ENCODE data around the gene SLC5A11.

- TF ChIP-seq CTCF (IDR thresholded peaks at IDR 0.05) (no peak), EP300 (IDR thresholded peaks at IDR 0.05) (no peak), POLR2AphosphoS5 (IDR thresholded peaks at IDR 0.05) (no peak), POLR2A (IDR thresholded peaks at IDR 0.05; ENCODE audit: low read depth) (no peak)
These were observed 9.9 kb downstream of the SLC5A11 start for GRCh38 chr16:24855678-24856077.
